HL-60 (cell line): Measurements from ENCODE around the gene TC2N.
"Not testable (repeated sequence)": the region's sequence is repeated elsewhere in the genome, so short reads cannot be mapped to it uniquely, and the experiment has no call there.

Source experiments
- DNase-seq, 2 experiments: peaks; one replicate each; pipeline ENCODE4 v3.0.0-alpha.2; 2010 to 2020; ENCODE audit warnings: low read depth in 1 of 2, low spot score in 1 of 2
- H3K27ac ChIP-seq: fragments of 250-450 bp; sonication (Bioruptor Pico); replicated peaks from 2 replicates; pipeline ENCODE4 v1.5.1; 2020; ENCODE audit warnings: mild to moderate bottlenecking, moderate library complexity
- H3K27me3 ChIP-seq: fragments of 250-450 bp; sonication (Bioruptor Pico); 2 replicates; pipeline ENCODE4 v1.5.1; 2021; ENCODE audit warnings: mild to moderate bottlenecking, moderate library complexity; ENCODE audit not compliant: insufficient read depth, poor library complexity, severe bottlenecking
- H3K4me3 ChIP-seq: replicated peaks from 2 replicates; pipeline ENCODE4 v1.5.1; 2011; ENCODE audit warnings: mild to moderate bottlenecking, control low read depth, low read length; ENCODE audit not compliant: insufficient read depth
- GABPA ChIP-seq: IDR thresholded peaks from 2 replicates; pipeline ENCODE4 v1.6.1; 2012; ENCODE audit warnings: low read depth
- POLR2AphosphoS5 ChIP-seq: IDR thresholded peaks from 2 replicates; pipeline ENCODE4 v1.6.1; 2012; ENCODE audit warnings: low read depth
- SPI1 ChIP-seq: IDR thresholded peaks from 2 replicates; pipeline ENCODE4 v1.6.1; 2012; ENCODE audit warnings: low read depth, mild to moderate bottlenecking, borderline replicate concordance
- TF ChIP-seq, protein P1 (sequence below): IDR thresholded peaks from one replicate; pipeline ENCODE4 v1.5.1; 2011; ENCODE audit warnings: low read length, control low read depth, inconsistent platforms; ENCODE audit not compliant: insufficient read depth
- TF ChIP-seq, protein P2 (sequence below): IDR thresholded peaks from 2 replicates; pipeline ENCODE4 v1.6.1; 2012; ENCODE audit warnings: low read depth; ENCODE audit not compliant: insufficient replicate concordance

The TC2N gene

DNA sequence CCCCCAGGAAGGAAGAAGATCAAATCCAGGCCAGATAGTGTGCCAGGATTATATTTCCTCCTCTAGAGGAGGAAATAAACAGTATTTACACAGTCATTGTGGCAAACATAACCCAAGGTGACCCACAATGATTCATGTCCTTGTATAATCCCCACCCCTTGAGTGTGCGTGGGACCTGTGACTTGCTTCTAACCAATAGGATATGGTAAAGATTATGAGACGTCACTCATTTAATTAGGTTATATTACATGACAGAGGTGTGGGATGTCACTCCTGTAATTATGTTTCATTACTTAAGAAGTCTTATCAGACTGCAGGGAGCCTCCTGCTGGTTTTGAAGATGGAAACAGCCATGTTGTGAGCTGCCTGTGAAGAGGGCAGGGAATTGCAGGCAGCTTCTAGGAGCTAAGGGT, 123.3 kb downstream of the TC2N start:
- Histone ChIP-seq H3K4me3 (no peak overlapping the region), H3K27me3 (peaks cover 4% of the 10 kb centered on the region), H3K27ac (no peak overlapping the region)
- TF ChIP-seq GABPA (no peak), POLR2AphosphoS5 (no peak), SPI1 (no peak)
- TF ChIP-seq, protein P1, sequence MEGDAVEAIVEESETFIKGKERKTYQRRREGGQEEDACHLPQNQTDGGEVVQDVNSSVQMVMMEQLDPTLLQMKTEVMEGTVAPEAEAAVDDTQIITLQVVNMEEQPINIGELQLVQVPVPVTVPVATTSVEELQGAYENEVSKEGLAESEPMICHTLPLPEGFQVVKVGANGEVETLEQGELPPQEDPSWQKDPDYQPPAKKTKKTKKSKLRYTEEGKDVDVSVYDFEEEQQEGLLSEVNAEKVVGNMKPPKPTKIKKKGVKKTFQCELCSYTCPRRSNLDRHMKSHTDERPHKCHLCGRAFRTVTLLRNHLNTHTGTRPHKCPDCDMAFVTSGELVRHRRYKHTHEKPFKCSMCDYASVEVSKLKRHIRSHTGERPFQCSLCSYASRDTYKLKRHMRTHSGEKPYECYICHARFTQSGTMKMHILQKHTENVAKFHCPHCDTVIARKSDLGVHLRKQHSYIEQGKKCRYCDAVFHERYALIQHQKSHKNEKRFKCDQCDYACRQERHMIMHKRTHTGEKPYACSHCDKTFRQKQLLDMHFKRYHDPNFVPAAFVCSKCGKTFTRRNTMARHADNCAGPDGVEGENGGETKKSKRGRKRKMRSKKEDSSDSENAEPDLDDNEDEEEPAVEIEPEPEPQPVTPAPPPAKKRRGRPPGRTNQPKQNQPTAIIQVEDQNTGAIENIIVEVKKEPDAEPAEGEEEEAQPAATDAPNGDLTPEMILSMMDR, result no peak
- TF ChIP-seq, protein P2, sequence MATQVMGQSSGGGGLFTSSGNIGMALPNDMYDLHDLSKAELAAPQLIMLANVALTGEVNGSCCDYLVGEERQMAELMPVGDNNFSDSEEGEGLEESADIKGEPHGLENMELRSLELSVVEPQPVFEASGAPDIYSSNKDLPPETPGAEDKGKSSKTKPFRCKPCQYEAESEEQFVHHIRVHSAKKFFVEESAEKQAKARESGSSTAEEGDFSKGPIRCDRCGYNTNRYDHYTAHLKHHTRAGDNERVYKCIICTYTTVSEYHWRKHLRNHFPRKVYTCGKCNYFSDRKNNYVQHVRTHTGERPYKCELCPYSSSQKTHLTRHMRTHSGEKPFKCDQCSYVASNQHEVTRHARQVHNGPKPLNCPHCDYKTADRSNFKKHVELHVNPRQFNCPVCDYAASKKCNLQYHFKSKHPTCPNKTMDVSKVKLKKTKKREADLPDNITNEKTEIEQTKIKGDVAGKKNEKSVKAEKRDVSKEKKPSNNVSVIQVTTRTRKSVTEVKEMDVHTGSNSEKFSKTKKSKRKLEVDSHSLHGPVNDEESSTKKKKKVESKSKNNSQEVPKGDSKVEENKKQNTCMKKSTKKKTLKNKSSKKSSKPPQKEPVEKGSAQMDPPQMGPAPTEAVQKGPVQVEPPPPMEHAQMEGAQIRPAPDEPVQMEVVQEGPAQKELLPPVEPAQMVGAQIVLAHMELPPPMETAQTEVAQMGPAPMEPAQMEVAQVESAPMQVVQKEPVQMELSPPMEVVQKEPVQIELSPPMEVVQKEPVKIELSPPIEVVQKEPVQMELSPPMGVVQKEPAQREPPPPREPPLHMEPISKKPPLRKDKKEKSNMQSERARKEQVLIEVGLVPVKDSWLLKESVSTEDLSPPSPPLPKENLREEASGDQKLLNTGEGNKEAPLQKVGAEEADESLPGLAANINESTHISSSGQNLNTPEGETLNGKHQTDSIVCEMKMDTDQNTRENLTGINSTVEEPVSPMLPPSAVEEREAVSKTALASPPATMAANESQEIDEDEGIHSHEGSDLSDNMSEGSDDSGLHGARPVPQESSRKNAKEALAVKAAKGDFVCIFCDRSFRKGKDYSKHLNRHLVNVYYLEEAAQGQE, result no peak
- DNase-seq, result no peak

- H3K27ac ChIP-seq, result no peak overlapping the region
- DNase-seq, result no peak
- peaks cover 2% of the 10 kb centered on the region for H3K27me3 ChIP-seq
- no peak overlapping the region for H3K4me3 ChIP-seq
- TF ChIP-seq POLR2AphosphoS5, result no peak
- TF ChIP-seq, protein P1, result no peak
- TF ChIP-seq SPI1, result no peak
- TF ChIP-seq, protein P2, result no peak
- no peak for TF ChIP-seq GABPA
Measured at GRCh38 chr14:91743305-91743653, 124.1 kb downstream of the TC2N start.

- no peak for TF ChIP-seq GABPA
- Histone ChIP-seq H3K4me3 (no peak overlapping the region), H3K27me3 (peaks cover 2% of the 10 kb centered on the region), H3K27ac (no peak overlapping the region)
- DNase-seq, result no peak
Measured at GRCh38 chr14:91742621-91743304, 124.6 kb downstream of the TC2N start.

- not testable (repeated sequence) for H3K27ac ChIP-seq, H3K4me3 ChIP-seq, DNase-seq, H3K27me3 ChIP-seq
Measured at GRCh38 chr14:91739867-91740266, 127.5 kb downstream of the TC2N start.

DNA sequence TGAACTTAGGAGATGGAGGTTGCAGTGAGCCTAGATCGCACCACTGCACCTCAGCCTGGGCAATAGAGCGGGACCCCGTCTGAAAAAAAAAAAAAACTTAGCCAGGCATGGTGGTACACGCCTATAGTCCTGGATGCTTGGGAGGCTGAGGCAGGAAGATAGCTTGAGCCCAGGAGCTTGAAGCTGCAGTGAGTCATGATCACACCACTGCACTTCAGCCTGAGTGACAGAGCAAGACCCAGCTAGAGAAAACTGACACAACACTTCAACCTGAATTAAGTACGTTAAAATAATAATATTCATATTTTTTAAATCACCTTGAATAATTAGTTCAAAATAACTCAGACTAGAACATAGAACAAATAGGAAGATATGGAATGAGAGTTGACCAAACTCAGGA, 129.7 kb downstream of the TC2N start:
- Histone ChIP-seq H3K4me3 (no peak overlapping the region), H3K27ac (no peak overlapping the region), H3K27me3 (no peaks in the 10 kb centered on the region)
- TF ChIP-seq POLR2AphosphoS5, result no peak
- TF ChIP-seq, protein P2, result no peak
- TF ChIP-seq GABPA, result no peak
- TF ChIP-seq, protein P1, result no peak
- TF ChIP-seq SPI1, result no peak
- DNase-seq, result no peak
